ENCODE results near the gene TECPR2. TPM values are rescaled to one million over a fixed set of nuclear protein-coding genes. Genes with fewer than 3 reads are reported as not detected.

The TECPR2 gene
- total and polyA plus RNA-seq, 2 of the 13 experiments (the other 11 are each of a cell fraction or from before 2014, with no cell fraction given): 3.5 to 5.7 TPM

DNA sequence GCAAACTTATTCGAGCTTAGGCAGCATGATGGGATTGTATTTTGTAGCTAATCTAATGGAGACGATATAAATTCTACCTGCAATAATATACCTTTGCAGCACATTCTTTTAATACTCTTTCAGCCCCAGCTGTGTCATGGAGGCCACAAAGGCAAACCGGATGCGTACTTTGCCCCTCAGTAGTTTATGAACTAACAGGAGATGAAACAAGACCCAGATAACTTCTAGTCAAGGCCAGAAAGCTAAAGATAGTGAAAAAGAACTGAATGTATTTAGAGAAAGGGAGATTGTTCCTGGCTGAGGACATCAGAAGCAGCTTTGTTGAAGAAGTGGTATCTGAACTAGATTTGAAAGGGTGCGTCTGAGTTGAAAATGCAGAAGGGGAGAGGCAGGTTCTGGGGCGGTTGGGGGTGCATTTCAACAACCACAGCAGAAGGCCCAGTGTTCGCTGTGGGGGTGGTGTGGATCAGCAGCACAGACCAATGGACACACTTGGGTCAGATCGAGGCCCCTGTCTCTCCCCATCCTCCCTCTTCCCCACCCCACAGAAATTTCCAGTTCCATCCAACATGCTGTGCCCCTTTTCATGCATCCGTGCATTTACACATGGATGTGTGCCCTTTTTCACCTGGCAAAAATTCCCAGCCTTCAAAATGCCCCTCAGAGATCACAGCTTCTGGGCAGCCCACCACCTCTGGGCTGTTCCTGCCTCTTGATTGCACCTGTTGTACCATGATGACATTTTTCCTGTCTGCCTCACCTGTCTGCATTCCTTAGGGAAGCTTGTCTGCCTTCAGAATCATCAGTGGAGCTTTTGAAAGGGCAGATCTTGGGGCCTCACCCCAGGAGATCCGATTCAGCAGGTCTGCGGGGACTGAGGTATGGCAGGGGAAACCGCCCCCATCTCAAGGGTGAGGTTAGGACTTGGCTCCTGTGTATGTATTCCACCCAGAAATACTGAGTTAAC lies 41.0 kb upstream of the TECPR2 start (continued):
- TF ChIP-seq, protein P1, sequence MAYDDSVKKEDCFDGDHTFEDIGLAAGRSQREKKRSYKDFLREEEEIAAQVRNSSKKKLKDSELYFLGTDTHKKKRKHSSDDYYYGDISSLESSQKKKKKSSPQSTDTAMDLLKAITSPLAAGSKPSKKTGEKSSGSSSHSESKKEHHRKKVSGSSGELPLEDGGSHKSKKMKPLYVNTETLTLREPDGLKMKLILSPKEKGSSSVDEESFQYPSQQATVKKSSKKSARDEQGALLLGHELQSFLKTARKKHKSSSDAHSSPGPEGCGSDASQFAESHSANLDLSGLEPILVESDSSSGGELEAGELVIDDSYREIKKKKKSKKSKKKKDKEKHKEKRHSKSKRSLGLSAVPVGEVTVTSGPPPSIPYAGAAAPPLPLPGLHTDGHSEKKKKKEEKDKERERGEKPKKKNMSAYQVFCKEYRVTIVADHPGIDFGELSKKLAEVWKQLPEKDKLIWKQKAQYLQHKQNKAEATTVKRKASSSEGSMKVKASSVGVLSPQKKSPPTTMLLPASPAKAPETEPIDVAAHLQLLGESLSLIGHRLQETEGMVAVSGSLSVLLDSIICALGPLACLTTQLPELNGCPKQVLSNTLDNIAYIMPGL (CRISPR knock-in tag; IDR thresholded peaks at IDR 0.05; ENCODE audit: borderline replicate concordance in 1 of 2, low read depth in 1 of 2): peak in 1 of 2 experiments; percentile 17; a peak in 2 of 4 replicates
- TF ChIP-seq, protein P2, sequence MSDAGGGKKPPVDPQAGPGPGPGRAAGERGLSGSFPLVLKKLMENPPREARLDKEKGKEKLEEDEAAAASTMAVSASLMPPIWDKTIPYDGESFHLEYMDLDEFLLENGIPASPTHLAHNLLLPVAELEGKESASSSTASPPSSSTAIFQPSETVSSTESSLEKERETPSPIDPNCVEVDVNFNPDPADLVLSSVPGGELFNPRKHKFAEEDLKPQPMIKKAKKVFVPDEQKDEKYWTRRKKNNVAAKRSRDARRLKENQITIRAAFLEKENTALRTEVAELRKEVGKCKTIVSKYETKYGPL (CRISPR knock-in tag; IDR thresholded peaks at IDR 0.05): no peak
- TF ChIP-seq HMG20A (CRISPR knock-in tag; IDR thresholded peaks at IDR 0.05; ENCODE audit: borderline replicate concordance): no peak
- no peak for TF ChIP-seq TBX3 (IDR thresholded peaks at IDR 0.05; ENCODE audit: borderline replicate concordance)
- TF ChIP-seq JUN (CRISPR knock-in tag; IDR thresholded peaks at IDR 0.05): no peak
- TF ChIP-seq CEBPB (IDR thresholded peaks at IDR 0.05; ENCODE audit: borderline replicate concordance, low read depth, low read length): no peak
- TF ChIP-seq ZNF496 (CRISPR knock-in tag; IDR thresholded peaks at IDR 0.05; ENCODE audit: insufficient replicate concordance): no peak
- TF ChIP-seq STAT5B (CRISPR knock-in tag; IDR thresholded peaks at IDR 0.05): no peak
- no peak for TF ChIP-seq ZNF30 (CRISPR knock-in tag; IDR thresholded peaks at IDR 0.05)
- peak; percentile 17 for TF ChIP-seq RBFOX2 (IDR thresholded peaks at IDR 0.05; ENCODE audit: low read depth, low read length)
- peak; percentile 84 for TF ChIP-seq NCOA2 (CRISPR knock-in tag; IDR thresholded peaks at IDR 0.05)
- TF ChIP-seq, protein P3, sequence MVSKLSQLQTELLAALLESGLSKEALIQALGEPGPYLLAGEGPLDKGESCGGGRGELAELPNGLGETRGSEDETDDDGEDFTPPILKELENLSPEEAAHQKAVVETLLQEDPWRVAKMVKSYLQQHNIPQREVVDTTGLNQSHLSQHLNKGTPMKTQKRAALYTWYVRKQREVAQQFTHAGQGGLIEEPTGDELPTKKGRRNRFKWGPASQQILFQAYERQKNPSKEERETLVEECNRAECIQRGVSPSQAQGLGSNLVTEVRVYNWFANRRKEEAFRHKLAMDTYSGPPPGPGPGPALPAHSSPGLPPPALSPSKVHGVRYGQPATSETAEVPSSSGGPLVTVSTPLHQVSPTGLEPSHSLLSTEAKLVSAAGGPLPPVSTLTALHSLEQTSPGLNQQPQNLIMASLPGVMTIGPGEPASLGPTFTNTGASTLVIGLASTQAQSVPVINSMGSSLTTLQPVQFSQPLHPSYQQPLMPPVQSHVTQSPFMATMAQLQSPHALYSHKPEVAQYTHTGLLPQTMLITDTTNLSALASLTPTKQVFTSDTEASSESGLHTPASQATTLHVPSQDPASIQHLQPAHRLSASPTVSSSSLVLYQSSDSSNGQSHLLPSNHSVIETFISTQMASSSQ (IDR thresholded peaks at IDR 0.05; ENCODE audit: low read depth): no peak
- TF ChIP-seq, protein P3 (CRISPR knock-in tag; IDR thresholded peaks at IDR 0.05; ENCODE audit: borderline replicate concordance): peak; percentile 14; the same call in 1 of the 2 replicates
- no peak for TF ChIP-seq HHEX (CRISPR knock-in tag; IDR thresholded peaks at IDR 0.05)
- TF ChIP-seq PAWR (CRISPR knock-in tag; IDR thresholded peaks at IDR 0.05; ENCODE audit: borderline replicate concordance): no peak
- TF ChIP-seq TCF7 (IDR thresholded peaks at IDR 0.05; ENCODE audit: low read depth): peak; percentile 80
- TF ChIP-seq THYN1 (CRISPR knock-in tag; IDR thresholded peaks at IDR 0.05; ENCODE audit: borderline replicate concordance, low read depth): no peak
- no peak for TF ChIP-seq ZNF550 (CRISPR knock-in tag; IDR thresholded peaks at IDR 0.05; ENCODE audit: borderline replicate concordance)
- TF ChIP-seq PPARG (CRISPR knock-in tag; conservative IDR thresholded peaks at IDR 0.05): peak; percentile 31; the same call in 1 of the 2 replicates
- TF ChIP-seq ZNF34 (CRISPR knock-in tag; IDR thresholded peaks at IDR 0.05; ENCODE audit: borderline replicate concordance): no peak
- no peak for TF ChIP-seq LCORL (IDR thresholded peaks at IDR 0.05)
- 0 out of 2 replicates have a peak, but pooled peaks have one; percentile 8 for TF ChIP-seq LCORL (CRISPR knock-in tag; IDR thresholded peaks at IDR 0.05)
- TF ChIP-seq MED13 (CRISPR knock-in tag; IDR thresholded peaks at IDR 0.05): 0 out of 2 replicates have a peak, but pooled peaks have one; percentile 40
